ENCODE results near the gene PAPPA.

Gene PAPPA, protein sequence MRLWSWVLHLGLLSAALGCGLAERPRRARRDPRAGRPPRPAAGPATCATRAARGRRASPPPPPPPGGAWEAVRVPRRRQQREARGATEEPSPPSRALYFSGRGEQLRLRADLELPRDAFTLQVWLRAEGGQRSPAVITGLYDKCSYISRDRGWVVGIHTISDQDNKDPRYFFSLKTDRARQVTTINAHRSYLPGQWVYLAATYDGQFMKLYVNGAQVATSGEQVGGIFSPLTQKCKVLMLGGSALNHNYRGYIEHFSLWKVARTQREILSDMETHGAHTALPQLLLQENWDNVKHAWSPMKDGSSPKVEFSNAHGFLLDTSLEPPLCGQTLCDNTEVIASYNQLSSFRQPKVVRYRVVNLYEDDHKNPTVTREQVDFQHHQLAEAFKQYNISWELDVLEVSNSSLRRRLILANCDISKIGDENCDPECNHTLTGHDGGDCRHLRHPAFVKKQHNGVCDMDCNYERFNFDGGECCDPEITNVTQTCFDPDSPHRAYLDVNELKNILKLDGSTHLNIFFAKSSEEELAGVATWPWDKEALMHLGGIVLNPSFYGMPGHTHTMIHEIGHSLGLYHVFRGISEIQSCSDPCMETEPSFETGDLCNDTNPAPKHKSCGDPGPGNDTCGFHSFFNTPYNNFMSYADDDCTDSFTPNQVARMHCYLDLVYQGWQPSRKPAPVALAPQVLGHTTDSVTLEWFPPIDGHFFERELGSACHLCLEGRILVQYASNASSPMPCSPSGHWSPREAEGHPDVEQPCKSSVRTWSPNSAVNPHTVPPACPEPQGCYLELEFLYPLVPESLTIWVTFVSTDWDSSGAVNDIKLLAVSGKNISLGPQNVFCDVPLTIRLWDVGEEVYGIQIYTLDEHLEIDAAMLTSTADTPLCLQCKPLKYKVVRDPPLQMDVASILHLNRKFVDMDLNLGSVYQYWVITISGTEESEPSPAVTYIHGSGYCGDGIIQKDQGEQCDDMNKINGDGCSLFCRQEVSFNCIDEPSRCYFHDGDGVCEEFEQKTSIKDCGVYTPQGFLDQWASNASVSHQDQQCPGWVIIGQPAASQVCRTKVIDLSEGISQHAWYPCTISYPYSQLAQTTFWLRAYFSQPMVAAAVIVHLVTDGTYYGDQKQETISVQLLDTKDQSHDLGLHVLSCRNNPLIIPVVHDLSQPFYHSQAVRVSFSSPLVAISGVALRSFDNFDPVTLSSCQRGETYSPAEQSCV (N-terminal part only)

DNA sequence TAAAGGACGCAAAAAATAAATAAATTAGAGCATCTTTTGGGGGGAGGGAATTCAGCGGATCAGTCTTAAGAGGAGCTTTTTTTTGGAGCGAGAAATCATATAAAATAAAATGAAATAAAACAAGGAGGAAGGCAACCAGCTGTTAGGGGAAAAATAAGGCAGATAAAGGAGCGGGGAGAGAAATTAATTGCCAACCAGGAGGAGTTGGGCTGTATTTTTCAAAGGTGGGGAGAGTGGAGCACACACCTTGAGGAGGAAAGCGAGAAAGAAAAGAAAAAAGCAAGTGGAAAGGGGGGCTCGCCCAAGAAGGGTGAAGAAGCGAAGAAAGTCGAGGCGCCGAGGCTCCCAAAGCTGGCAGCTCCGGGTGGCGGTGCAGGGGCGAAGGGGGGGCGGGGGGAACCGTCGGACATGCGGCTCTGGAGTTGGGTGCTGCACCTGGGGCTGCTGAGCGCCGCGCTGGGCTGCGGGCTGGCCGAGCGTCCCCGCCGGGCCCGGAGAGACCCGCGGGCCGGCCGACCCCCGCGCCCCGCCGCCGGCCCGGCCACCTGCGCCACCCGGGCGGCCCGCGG lies at the start of gene PAPPA:
PAPPA (plus strand) TSS at position 27 of the 569 bp plus-strand sequence; CDS start at position 409, 382 bp downstream.
- FAIRE-seq (no peak), DNase-seq (ENCODE audit: extremely low spot score, insufficient read length, low read depth) (no peak)

DNA sequence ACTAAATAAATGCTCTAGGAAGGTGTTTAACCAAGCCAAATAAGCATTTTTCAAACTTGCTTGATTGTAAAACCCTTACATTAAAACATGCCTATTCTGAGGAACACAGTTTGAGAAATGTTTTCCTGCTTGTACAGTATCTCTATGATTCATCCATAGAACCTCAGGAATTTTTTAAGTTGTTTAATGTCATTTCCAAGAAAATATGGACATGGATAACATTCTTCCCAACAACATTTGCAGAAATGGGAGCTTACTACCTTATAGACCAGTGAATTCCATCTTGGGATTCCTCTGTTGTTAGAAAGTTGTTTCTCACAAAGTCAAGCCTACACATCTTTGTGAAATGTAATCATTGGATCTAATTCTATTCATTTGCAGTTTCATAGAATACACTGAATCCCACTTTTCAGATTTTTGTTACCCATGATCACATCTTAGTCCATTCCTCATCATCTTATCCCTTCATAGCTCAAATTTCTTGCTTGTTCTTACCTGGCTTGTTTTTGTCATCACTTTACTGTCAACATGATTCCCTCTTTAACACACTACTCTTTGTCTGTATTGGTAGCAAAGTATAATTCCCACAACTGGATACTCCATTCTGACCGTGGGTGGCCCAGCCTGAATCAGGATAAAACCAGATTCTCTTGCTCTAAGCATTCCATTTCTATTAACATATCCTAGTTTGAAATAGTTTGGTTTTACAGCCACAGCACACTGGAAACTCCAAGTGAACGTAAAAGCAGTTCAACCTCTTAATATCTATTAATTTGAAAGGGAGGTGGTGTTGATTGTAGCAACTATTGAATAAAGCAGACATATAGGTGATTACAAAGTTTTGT lies 49.4 kb upstream of the PAPPA start:
- DNase-seq (ENCODE audit: extremely low spot score, insufficient read length, low read depth) (no peak), FAIRE-seq (no peak)

DNA sequence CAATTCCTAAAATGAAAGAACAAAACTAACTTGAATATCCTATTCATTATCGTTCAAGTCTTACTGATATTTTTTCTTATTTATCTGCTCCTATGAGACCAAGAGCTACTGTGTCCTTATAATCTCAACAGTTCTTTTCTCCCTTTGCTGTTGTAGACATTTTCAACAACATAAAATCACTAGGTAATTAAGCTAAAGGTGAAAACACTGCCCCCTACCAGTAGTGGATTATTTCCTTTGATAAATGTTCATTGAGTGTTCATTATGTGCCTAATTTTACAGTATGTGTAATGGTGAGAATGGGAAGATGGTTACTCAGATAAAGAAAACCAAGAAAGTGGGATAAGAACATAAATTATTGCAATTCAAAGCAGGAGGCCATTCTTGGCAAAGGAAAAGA lies 41.4 kb upstream of the PAPPA start:
- DNase-seq (ENCODE audit: extremely low spot score, insufficient read length, low read depth) (no peak), FAIRE-seq (no peak)

DNA sequence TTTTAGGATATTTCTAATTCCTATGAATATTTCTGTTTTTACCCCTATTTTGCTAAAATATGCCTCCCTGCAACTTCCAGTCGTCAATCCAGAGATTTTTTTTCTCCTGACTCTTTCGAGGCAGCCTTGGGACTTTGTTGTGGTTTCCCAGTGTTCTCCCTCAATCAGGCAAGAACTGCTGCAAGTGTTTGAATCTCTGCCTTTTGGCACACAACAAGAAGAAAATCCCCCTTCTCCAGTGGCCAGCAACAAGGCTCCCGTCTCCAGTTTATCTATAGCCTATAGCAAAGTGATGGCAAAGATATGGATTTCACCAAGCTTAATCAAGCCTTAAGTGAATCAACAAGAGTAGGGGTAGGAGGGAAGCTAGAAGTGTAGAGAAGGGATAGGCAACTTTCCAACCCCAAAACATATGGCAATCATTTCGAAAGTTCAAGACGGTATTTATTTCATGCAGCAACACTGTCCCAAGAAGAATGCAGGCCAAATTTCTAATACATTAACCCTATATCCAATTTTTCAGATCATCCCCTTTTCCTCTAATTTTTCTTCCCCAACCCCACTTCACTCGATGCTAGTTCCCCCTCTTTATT lies 37.7 kb upstream of the PAPPA start:
- FAIRE-seq (no peak), DNase-seq (ENCODE audit: extremely low spot score, insufficient read length, low read depth) (no peak)

DNA sequence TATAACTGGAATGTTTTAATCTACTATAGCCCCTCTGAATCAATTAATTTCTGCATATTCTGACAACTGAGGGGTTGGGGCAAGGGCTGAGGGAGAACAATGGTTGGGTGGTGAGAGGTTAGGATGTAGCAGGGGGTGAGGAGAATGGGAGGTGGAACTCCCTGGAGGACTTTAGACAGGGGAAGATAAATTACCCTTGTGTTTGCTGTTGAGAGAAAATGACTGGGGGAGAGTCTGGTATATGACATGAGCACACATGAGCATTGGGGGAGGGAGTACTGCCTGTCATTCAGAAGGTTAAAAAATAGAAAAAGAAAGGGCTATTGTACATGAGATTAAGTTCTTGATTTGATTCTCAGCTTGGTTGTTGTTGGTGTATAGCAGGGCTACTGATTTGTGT lies 37.2 kb upstream of the PAPPA start:
- FAIRE-seq (no peak), DNase-seq (ENCODE audit: extremely low spot score, insufficient read length, low read depth) (no peak)

DNA sequence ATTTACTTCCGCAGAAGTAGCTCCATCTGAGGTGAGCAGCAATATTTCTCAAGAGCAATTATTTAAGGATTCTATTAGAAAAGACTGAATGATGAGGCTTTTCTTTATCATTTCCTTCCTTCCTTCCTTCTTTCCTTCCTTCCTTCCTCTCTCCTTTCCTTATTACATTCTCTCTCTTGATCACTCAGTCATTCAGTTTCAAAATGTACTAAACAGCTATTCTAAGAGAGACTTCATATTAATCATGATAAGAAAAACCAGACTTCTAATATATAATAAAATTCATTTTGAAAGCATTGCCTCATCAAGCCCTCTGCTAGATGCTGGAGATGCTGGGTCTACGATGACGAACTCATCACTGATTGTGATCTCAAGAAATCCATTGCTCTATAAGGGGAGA lies 30.4 kb upstream of the PAPPA start:
- DNase-seq (ENCODE audit: extremely low spot score, insufficient read length, low read depth) (no peak), FAIRE-seq (no peak)

DNA sequence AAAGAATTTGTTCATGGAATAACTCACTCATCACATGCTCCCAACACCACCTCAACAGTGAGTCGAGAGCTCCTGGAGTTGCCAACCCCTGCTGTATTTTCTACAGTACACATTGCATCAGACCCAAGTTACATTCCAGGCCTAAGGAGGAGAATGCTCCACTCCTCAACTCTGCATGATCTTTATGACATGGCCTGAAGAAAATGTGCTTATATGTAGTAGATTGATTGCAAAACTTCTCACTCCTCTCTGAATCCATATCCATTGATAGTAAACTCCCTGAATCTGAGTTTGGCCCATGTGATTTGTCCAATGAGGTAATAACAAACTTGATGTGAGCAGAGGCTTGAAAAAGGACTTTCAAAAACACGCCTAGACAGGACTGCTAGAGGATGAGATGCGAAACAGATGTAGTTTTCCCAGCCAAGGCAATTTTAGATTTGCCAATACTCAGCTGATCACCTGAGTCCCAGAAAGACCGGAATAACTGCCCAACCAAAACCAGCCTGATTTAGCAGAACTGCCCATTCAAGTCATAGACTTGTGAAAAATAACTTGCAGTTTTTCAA lies 29.0 kb upstream of the PAPPA start:
- no peak for FAIRE-seq
- no peak for DNase-seq (ENCODE audit: extremely low spot score, insufficient read length, low read depth)

DNA sequence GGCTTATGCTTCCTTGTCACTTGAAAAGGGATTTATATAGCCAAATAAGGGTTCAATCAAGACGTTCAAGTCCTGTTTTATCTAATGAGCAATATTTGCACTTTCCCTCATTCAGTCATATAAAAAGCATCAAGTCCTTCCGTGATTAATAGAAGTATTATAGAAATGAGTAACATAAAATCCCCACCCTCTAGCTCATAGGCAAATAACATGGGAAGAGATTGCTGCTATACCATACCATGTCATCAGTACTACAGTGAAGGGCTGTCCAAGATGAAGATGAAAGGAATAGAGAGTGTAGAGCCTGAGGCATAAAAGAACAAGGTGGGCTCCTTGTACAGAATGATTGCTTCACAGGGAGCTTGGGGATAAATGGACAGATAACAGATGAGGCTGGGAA lies 20.4 kb upstream of the PAPPA start:
- DNase-seq (ENCODE audit: extremely low spot score, insufficient read length, low read depth) (no peak), FAIRE-seq (no peak)

DNA sequence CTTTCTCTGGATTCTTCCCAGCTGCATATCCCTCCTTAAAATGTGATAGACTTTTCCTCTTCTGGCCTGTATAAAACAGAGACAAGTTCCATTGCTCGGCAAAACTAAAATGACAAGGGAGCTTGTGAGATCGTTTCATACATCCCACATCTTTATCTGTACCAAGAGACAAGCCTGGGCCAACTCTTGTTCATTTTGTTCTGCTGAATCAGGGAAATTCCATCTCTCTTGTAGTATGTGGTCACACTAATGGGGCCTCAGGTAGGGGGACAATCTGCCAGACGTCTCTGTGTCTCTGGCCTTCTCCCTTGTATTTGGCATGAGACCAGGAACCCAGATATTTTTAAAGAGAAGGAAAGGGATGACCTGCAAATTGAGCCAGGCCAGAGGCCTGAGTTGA lies 18.6 kb upstream of the PAPPA start:
- FAIRE-seq, result no peak
- DNase-seq (ENCODE audit: extremely low spot score, insufficient read length, low read depth), result no peak

DNA sequence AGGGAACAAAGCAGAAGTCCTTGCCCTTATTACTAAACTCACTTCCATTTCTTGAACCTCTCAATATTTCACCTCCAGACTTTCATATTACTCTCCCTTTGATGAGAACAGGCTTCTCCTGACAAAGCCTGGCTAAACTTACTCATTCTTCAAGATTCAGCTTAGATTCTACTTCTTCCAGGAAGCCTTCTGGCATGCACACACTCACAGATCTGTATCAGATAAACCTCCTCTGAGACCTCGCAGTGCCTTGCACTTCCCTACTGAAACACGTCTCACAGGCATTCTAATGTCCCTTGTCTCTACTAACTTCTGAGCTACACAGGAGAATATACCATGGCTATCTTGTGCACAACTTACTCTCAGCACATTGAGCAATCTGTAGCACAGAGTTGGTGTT lies 16.6 kb upstream of the PAPPA start:
- FAIRE-seq (no peak), DNase-seq (ENCODE audit: extremely low spot score, insufficient read length, low read depth) (no peak)

DNA sequence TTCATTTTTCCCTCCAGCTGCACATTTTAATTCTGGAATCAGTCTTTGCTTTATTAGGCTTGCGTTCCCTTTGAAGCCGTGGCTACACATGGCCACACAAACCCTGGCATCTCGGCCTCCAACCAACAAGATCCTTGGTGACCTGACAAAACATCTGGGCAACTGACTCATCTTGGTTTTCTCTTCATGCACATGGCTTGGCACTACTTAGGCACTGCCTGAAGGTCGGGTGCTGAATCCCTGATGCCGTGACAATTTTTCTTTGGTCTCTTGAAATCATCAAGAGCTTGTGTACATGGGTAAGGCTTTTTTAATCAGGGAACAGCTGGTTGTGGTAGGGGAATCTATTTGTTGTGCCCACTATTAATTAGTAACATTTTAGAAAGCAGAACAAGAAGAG lies 16.0 kb upstream of the PAPPA start:
- no peak for FAIRE-seq
- no peak for DNase-seq (ENCODE audit: extremely low spot score, insufficient read length, low read depth)

DNA sequence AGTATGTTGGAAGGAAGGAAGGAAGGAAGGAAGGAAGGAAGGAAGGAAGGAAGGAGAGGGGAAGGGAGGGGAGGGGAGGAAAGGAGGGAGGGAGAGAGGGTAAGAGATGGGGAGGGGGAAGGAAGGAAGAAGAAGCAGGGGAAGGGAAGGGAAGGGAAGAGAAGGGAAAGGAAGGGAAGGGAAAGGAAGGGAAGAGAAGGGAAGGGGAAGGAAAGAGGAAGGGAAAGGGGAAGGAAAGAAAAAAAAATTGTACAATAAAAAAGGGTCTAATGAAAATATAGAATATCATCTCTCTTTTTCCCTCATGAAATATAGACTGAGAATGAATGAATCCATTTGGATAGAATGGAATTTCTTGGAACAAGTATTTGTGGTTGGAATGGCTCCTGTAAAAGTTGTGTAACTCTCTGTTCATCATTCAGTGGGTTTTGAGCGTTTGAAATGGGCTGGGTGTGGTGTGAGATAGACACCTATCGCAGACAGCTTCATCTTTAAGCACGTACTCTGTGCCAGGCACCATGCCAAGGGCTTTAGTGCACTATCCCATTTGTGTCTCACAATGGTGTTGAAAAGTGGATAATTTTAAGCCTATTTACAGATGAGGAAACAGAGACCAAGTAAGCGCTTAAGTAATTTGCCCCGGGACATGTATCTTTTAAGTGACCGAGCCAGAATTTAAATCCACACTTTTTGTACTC lies 11.6 kb upstream of the PAPPA start:
- FAIRE-seq, result no peak
- DNase-seq (ENCODE audit: extremely low spot score, insufficient read length, low read depth), result no peak

DNA sequence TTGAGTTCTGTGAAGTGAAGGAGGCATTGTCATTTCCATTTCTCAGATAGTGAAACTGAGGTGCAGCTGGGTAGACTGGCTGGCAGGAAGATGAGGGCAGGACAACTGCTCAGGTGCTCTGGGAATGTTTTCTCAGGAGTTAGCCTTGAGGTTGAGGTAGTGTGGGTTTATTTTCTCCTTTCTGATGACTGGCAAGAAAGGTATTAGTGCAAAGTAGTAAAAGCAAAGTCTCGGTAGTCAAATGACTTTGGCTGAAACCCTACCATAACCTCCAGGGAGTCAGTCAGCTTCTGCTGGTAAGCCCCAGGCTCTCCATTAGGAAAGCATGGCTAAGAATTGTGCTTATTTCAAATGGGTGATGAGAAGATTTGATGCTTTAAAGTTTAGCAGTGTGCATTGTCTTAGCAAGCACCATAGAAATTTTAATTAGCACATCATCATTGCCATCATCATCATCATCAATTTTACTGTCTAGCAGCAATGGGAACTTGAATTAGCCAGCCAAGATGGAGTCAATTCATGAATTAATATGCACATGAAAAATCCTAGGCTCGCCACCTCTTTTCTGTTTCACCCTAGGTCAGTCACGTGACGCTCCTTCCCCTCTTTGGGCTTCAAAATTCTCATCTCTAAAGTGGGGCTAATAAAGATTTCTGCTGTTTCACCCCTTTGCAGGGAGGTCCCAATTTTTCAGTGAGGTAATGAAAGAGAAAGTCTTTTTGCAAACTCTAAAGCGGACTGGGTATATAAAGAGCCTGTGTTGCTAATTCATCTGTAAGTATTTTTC lies 10.7 kb upstream of the PAPPA start:
- FAIRE-seq (no peak), DNase-seq (ENCODE audit: extremely low spot score, insufficient read length, low read depth) (no peak)

DNA sequence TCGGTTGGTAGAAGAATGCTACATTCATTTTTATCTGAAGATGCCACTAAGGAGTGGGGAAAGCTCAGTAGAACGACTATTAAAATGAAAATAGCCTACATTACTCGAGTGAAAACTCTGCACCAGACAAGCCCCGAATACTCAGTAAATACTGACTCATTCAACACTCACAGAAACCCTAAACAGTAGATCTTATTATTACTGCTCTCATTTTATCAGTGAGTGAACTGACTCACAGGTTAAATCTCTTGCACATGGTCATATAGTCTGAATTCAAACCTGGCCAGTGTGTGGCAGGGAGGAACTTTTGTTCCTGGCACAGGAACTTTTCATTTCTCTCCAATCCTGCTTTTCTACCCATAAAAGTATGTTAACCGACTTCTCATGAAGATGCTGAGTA lies 9.6 kb upstream of the PAPPA start:
- FAIRE-seq, result no peak
- no peak for DNase-seq (ENCODE audit: extremely low spot score, insufficient read length, low read depth)

DNA sequence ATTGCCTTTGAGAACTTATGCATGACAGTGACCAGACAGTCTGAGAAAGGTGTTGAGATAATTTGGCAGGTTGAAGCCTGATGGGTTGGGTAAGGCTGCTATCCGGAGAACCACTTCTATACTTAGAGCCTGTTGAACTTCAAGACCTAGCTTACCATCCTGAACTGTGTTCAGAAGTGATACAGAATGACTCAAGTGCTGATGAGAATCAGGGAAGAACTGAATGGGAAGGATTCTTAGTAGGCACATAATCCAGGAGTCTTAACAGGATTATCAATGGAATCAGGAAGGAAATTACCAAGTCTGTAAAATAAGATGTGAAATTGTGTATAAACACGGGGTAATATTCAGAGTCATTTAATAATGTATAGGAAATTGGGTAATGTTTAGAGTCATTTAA lies 9.0 kb upstream of the PAPPA start:
- DNase-seq (ENCODE audit: extremely low spot score, insufficient read length, low read depth), result no peak
- no peak for FAIRE-seq

DNA sequence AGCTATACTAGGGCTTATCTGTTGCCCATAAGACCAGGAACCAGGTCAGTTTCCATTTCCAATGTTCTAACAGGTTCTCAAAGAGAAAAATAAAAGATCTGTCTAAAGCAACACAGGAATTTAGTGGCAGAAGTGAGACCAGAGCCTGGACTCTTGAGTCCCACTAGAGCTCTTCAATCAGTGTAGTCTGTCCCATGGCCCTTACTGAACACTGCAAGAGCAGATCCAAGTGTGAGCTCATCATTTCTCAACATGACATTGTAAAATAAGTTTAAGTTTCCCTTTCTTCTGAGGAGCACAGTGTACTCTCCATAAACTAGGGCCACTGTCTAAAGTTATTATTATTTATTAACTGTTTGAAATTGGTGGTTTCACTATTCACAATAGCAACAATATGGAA lies 8.6 kb upstream of the PAPPA start:
- FAIRE-seq (no peak), DNase-seq (ENCODE audit: extremely low spot score, insufficient read length, low read depth) (no peak)

DNA sequence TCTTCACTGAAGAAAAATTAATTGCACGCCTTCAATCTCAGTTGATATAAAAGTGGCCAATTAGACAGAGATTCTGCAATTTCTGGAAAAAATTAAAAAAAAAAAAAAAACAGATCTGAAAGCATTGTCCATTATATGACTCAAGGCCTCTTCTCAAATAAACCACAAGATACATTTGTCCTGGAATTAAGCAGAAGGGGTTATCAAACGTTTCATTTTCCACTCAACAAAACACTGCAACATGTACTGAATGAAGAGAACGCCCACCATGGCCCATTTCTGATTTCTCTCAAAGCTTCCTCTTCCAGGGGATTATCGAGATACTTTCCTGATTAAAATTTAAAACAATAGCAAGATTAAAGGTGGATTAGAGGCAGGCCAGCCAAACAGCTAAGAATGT lies 5.8 kb upstream of the PAPPA start:
- no peak for DNase-seq (ENCODE audit: extremely low spot score, insufficient read length, low read depth)
- FAIRE-seq, result no peak

Measured in GM18507 (cell line).